Right lobe of liver (tissue), 6 donors: ENCODE results near the gene KCNK4. TPM values are rescaled to one million over a fixed set of nuclear protein-coding genes. Genes with fewer than 3 reads are reported as not detected.

Source experiments
- ATAC-seq, 4 donors: fragments of 200-7000 bp; cut with Tn5 transposase; one replicate each; pipeline ENCODE4 v1.9.1; 2020; ENCODE audit warnings: mild to moderate bottlenecking in 4 of 4, moderate library complexity in 4 of 4
- DNase-seq, 3 donors: peaks; one replicate each; pipeline ENCODE4 v3.0.0-alpha.2; 2020
- H3K27ac ChIP-seq, 3 donors: fragments of 200-600 bp; one replicate each; pipeline ENCODE4 v1.8.0; 2022
- H3K27me3 ChIP-seq, 2 donors: fragments of 200-600 bp; one replicate each; pipeline ENCODE4 v1.8.0; 2022
- H3K36me3 ChIP-seq, 4 donors: fragments of 200-600 bp; sonication (generic) in 1 of 4; one replicate each; pipeline versions ENCODE4 v1.5.1 to v1.8.0; 2017 to 2022; ENCODE audit warnings: control low read depth in 1 of 4
- H3K4me1 ChIP-seq, 4 donors: fragments of 200-600 bp; sonication (generic) in 1 of 4; one replicate each; pipeline versions ENCODE4 v1.5.1 to v1.8.0; 2017 to 2022; ENCODE audit warnings: control low read depth in 1 of 4
- H3K4me3 ChIP-seq, 3 donors: fragments of 200-600 bp; one replicate each; pipeline ENCODE4 v1.8.0; 2022
- H3K9me3 ChIP-seq, 4 donors: fragments of 200-600 bp; sonication (generic) in 1 of 4; one replicate each; pipeline versions ENCODE4 v1.5.1 to v1.8.0; 2017 to 2022; ENCODE audit warnings: control low read depth in 1 of 4
- POLR2A ChIP-seq: fragments of 450-650 bp; IDR thresholded peaks from one replicate; pipeline ENCODE4 v1.6.1; 2017; ENCODE audit warnings: antibody characterized with exemption, mild to moderate bottlenecking
- WGBS: methylation state at CpG from one replicate; pipeline ENCODE4 v1.1.6; 2018; ENCODE audit warnings: low coverage, low lambda C conversion rate; ENCODE audit not compliant: insufficient coverage; ENCODE audit errors: missing lambda C conversion rate; 5-methylcytosine and 5-hydroxymethylcytosine counted together
- intact Hi-C, 2 donors: fragments of 100-400 bp; cut with DNase I; formaldehyde crosslinking; loops; one replicate each; pipeline versions ENCODE4 v1.11.2 to v1.14.1; 2022
- total RNA-seq, 6 experiments: library from RNA; depleted of rRNA in 2 of 6; stranded (reverse); fragments of >200 nt in 2 of 6; fragmentation: NEBNext Ultra II Directional in 3 of 6; extraction: Animal tissue kit (Norgen Biotek cat#: 25700) in 3 of 6; gene quantifications; one replicate each; pipeline versions ENCODE4 v1.1.0 to v1.2.4, GENCODE V29; 2016 to 2023
- TF ChIP-seq, protein P1 (sequence below), 4 donors: fragments of 200-600 bp in 3 of 4; fragments of 450-650 bp in 1 of 4; IDR thresholded peaks; one replicate each; pipeline versions ENCODE4 v1.5.1 to v1.8.0; 2016 to 2022; ENCODE audit warnings: antibody characterized with exemption in 4 of 4, mild to moderate bottlenecking in 2 of 4
- donor health status: DM: no; HTN: yes; CAD: no.
- donor health status: DM: no; HTN: no; CAD: no.
- donor health status: DM: no; HTN: no; CAD: no.
- donor health status: DM: no; HTN: yes; CAD: no.
- donor health status: DM: no; HTN: yes; CAD: no.

The KCNK4 gene
- total RNA-seq, 6 experiments from 2014 or later: not detected

- no peak overlapping the region for H3K4me3 ChIP-seq
- intact Hi-C loops: no loop called here
- H3K27me3 ChIP-seq: no peaks in the 10 kb centered on the region
- no peak overlapping the region for H3K27ac ChIP-seq
- TF ChIP-seq, protein P1, sequence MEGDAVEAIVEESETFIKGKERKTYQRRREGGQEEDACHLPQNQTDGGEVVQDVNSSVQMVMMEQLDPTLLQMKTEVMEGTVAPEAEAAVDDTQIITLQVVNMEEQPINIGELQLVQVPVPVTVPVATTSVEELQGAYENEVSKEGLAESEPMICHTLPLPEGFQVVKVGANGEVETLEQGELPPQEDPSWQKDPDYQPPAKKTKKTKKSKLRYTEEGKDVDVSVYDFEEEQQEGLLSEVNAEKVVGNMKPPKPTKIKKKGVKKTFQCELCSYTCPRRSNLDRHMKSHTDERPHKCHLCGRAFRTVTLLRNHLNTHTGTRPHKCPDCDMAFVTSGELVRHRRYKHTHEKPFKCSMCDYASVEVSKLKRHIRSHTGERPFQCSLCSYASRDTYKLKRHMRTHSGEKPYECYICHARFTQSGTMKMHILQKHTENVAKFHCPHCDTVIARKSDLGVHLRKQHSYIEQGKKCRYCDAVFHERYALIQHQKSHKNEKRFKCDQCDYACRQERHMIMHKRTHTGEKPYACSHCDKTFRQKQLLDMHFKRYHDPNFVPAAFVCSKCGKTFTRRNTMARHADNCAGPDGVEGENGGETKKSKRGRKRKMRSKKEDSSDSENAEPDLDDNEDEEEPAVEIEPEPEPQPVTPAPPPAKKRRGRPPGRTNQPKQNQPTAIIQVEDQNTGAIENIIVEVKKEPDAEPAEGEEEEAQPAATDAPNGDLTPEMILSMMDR (IDR thresholded peaks at IDR 0.05): no peak
- DNase-seq (no peak), ATAC-seq (peak in 2 of 4 donors; percentile 23 to 76)
- H3K4me1 ChIP-seq: no peaks in the 10 kb centered on the region
- WGBS: 55% methylated on average over 11 of the region's 13 CpGs
- H3K9me3 ChIP-seq: no peaks in the 10 kb centered on the region
- H3K36me3 ChIP-seq: no peaks in the 10 kb centered on the region
These were observed 43.9 kb downstream of the KCNK4 start for GRCh38 chr11:64334764-64335735.

DNA sequence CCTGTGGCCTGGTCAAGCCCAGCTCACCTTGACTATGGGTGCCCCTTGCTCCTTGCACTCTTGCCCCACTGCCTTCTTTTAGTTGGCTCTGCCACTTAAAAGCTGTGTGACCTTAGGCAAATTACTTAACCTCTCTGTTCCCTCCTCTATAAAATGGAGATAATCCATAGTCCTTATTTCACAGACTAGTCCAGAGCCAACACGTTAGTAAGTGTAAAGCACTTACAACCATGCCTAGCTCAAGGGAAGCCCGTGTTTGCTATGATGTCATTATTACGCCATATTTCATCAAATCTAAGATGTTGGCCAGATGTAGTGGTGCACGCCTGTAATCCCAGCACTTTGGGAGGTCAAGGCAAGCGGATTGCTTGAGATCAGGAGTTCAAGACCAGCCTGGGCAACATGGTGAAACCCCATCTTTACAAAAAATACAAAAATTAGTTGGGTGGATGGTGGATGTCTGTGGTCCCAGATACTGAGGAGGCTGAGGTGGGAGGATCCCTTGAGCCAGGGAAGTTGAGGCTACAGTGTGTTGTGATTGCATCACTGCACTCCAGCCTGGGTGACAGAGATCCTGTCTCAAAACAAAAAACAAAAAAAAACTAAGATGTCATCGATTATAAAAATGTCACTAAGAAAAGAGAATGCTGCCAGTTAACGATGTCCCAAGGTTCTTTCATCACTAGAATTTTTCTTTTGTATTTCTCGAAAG is 46.6 kb downstream of the KCNK4 start:
- no peaks in the 10 kb centered on the region for H3K9me3 ChIP-seq
- DNase-seq: no peak
- H3K36me3 ChIP-seq: no peaks in the 10 kb centered on the region
- ATAC-seq: no peak
- no peak overlapping the region for H3K4me3 ChIP-seq
- TF ChIP-seq, protein P1 (IDR thresholded peaks at IDR 0.05): no peak
- TF ChIP-seq POLR2A: no peak
- 63% methylated on average over 8 of the region's 8 CpGs for WGBS
- H3K4me1 ChIP-seq: peaks cover 0 to 6% (median 2%) of the 10 kb centered on the region in 4 donors
- no peaks in the 10 kb centered on the region for H3K27me3 ChIP-seq
- intact Hi-C loops: no loop called here
- no peak overlapping the region for H3K27ac ChIP-seq

DNA sequence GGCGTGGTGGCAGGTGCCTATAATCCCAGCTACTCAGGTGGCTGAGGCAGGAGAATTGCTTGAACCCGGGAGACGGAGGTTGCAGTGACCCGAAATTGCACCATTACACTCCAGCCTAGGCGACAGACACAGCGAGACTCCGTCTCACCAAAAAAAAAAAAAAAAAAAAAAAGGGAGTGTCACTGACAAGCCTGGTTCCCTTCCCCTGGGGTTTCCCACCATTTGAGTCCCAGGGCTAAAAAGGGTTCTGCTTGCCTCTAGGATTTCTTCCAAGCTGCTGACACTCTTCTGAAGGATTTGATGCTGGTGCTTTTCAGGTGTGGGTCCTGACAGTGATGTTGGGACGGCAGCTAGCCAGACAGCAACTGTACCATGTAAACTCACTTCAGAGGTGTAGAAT is 47.6 kb downstream of the KCNK4 start:
- Histone ChIP-seq H3K4me1 (peaks cover 0 to 11% (median 2%) of the 10 kb centered on the region in 4 donors), H3K27ac (no peak overlapping the region), H3K36me3 (no peaks in the 10 kb centered on the region), H3K9me3 (no peaks in the 10 kb centered on the region), H3K27me3 (no peaks in the 10 kb centered on the region), H3K4me3 (no peak overlapping the region)
- 100% methylated on average over 1 of the region's 8 CpGs for WGBS
- ATAC-seq: no peak
- TF ChIP-seq, protein P1 (IDR thresholded peaks at IDR 0.05): no peak
- TF ChIP-seq POLR2A: no peak
- no peak for DNase-seq
- intact Hi-C loops: no loop called here

DNA sequence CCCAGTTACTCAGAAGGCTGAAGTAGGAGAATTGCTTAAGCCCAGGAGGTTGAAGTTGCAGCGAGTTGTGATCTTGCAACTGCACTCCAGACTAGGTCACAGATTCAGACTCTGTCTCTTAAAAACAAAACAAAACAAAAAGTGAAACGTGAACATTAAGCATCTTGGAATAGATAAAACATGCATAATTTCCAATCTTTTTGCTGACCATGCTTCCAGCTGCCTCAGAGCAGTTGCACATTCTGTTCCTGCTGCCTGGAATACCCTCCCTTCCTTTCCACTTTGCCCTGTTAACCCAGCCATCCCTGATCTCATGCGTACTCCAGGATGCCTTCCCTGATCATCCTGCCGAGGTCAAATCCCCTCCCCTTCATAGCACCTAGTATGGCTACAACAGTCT is 48.2 kb downstream of the KCNK4 start:
- WGBS: 51% methylated on average over 4 of the region's 4 CpGs
- intact Hi-C loops: no loop called here

More for the DNA sequence above, 48.2 kb downstream of the KCNK4 start:
- Histone ChIP-seq H3K4me3 (no peak overlapping the region), H3K27me3 (no peaks in the 10 kb centered on the region), H3K4me1 (peaks cover 0 to 11% (median 2%) of the 10 kb centered on the region in 4 donors), H3K27ac (no peak overlapping the region), H3K36me3 (no peaks in the 10 kb centered on the region), H3K9me3 (no peaks in the 10 kb centered on the region)
- ATAC-seq: no peak
- TF ChIP-seq, protein P1 (IDR thresholded peaks at IDR 0.05): no peak
- no peak for DNase-seq
